Esophagus (tissue), 2 donors: ENCODE data around the gene HOXB3. TPM values are rescaled to one million over a fixed set of nuclear protein-coding genes. Genes with fewer than 3 reads are reported as not detected.

Experiments
- H3K27ac ChIP-seq, 2 donors: one replicate each; pipeline ENCODE4 v1.5.1; 2013; ENCODE audit warnings: low read depth in 2 of 2, mild to moderate bottlenecking in 2 of 2, inconsistent platforms in 1 of 2, low read length in 1 of 2, moderate library complexity in 1 of 2
- H3K27me3 ChIP-seq, 2 donors: one replicate each; pipeline ENCODE4 v1.6.1; 2013; ENCODE audit warnings: low read length in 2 of 2, control low read depth in 1 of 2, mild to moderate bottlenecking in 1 of 2; ENCODE audit not compliant: insufficient read depth in 2 of 2, control insufficient read depth in 1 of 2
- H3K36me3 ChIP-seq, 2 donors: one replicate each; pipeline ENCODE4 v1.6.1; 2013; ENCODE audit warnings: low read length in 1 of 2; ENCODE audit not compliant: control insufficient read depth in 2 of 2, insufficient read depth in 2 of 2
- H3K4me1 ChIP-seq, 2 donors: one replicate each; pipeline ENCODE4 v1.6.1; 2013; ENCODE audit warnings: low read length in 1 of 2; ENCODE audit not compliant: control insufficient read depth in 2 of 2, insufficient read depth in 2 of 2
- H3K4me3 ChIP-seq, 2 donors: one replicate each; pipeline ENCODE4 v1.5.1; 2013; ENCODE audit warnings: low read length in 2 of 2, mild to moderate bottlenecking in 2 of 2, low read depth in 1 of 2, moderate library complexity in 1 of 2
- H3K9me3 ChIP-seq, 2 donors: one replicate each; pipeline ENCODE4 v1.6.1; 2013; ENCODE audit warnings: mild to moderate bottlenecking in 2 of 2, low read depth in 1 of 2, low read length in 1 of 2, moderate library complexity in 1 of 2; ENCODE audit not compliant: control insufficient read depth in 2 of 2, insufficient read depth in 1 of 2
- WGBS, 2 donors: extraction: QIAGEN DNeasy Blood & Tissue Kit; methylation state at CpG; one replicate each; pipeline ENCODE4 v1.1.7; 2013; 5-methylcytosine and 5-hydroxymethylcytosine counted together
- polyA plus RNA-seq, 2 donors: library from polyadenylated mRNA; stranded (reverse); fragments of 200-250 nt; gene quantifications; one replicate each; pipeline ENCODE4 v1.2.3, GENCODE V29; 2013
- donor health status: healthy with polysubstance abuse.
- donor health status: Bipolar disorder and iron deficiency.

The HOXB3 gene
- polyA plus RNA-seq, 2 donors, result 6.3 to 12.7 TPM

DNA sequence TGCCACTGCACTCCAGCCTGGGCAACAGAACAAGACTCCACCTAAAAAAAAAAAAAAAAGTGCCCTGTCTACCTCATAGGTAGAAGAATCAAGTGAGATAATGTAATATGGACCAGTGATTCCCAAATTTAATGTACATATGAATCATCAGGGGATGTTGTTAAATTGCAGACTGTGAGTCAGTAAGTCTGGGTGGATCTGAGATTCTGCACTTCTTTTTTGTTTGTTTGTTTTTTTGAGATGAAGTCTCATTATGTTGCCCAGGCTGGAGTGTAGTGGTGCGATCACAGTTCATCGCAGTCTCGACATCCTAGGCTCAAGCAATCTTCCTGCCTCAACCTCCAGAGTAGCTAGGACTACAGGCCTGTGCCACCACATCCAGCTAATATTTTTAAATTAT, 90.8 kb downstream of the HOXB3 start:
- no peaks in the 10 kb centered on the region for H3K4me1 ChIP-seq
- no peaks in the 10 kb centered on the region for H3K9me3 ChIP-seq
- H3K36me3 ChIP-seq, result no peaks in the 10 kb centered on the region
- WGBS, 2 donors, result 93 to 98% methylated on average over 3 of the region's 3 CpGs
- H3K27me3 ChIP-seq, result no peaks in the 10 kb centered on the region
- H3K4me3 ChIP-seq, result no peak overlapping the region
- no peak overlapping the region for H3K27ac ChIP-seq

Other genes with a start within 250 kb of the HOXB3 start
- gene SKAP1, start 160.0 kb downstream of the HOXB3 start, polyA plus RNA-seq, result 1 to 10 TPM; 1.1 to 2.6 TPM
- gene HOXB1, start 59.2 kb downstream of the HOXB3 start, polyA plus RNA-seq, result 1 to 10 TPM in 1 of 2 donors, under 1 TPM in 1; 0.29 to 1.0 TPM
- gene HOXB2, start 45.1 kb downstream of the HOXB3 start, polyA plus RNA-seq, result 10 to 100 TPM; 11.3 to 18.9 TPM
- 1 to 10 TPM; 1.8 to 4.2 TPM for gene HOXB4, start 11.9 kb downstream of the HOXB3 start, polyA plus RNA-seq
- under 1 TPM; 0.09 to 0.10 TPM for gene HOXB5, start 3.5 kb upstream of the HOXB3 start, polyA plus RNA-seq
- under 1 TPM; 0.29 to 0.31 TPM for gene HOXB6, start 14.7 kb upstream of the HOXB3 start, polyA plus RNA-seq
- gene HOXB7, start 20.8 kb upstream of the HOXB3 start, polyA plus RNA-seq, result under 1 TPM; 0.27 to 0.39 TPM
- gene HOXB8, start 25.1 kb upstream of the HOXB3 start, polyA plus RNA-seq, result not detected
- gene HOXB9, start 36.1 kb upstream of the HOXB3 start, polyA plus RNA-seq, result under 1 TPM in 1 of 2 donors, not detected in 1; 0.02 TPM
- gene PRAC1, start 132.3 kb upstream of the HOXB3 start, polyA plus RNA-seq, result under 1 TPM in 1 of 2 donors, not detected in 1; 0.63 TPM
- gene PRAC2, start 132.9 kb upstream of the HOXB3 start, polyA plus RNA-seq, result under 1 TPM in 1 of 2 donors, not detected in 1; 0.41 TPM
- under 1 TPM; 0.01 to 0.04 TPM for gene HOXB13, start 138.5 kb upstream of the HOXB3 start, polyA plus RNA-seq
- under 1 TPM; 0.02 to 0.05 TPM for gene TTLL6, start 227.0 kb upstream of the HOXB3 start, polyA plus RNA-seq
- 10 to 100 TPM; 38.8 to 57.5 TPM for gene CALCOCO2, start 240.8 kb upstream of the HOXB3 start, polyA plus RNA-seq